Lung (tissue), 12 donors: ENCODE data around the gene LHPP. TPM values are rescaled to one million over a fixed set of nuclear protein-coding genes. Genes with fewer than 3 reads are reported as not detected.

Experiments used
- ATAC-seq: fragments of 200-7000 bp; cut with Tn5 transposase; one replicate; pipeline ENCODE4 v1.9.1; 2020; ENCODE audit warnings: moderate number of reproducible peaks; ENCODE audit not compliant: insufficient read depth, low FRiP score
- DNase-seq, 3 donors: peaks; one replicate each; pipeline ENCODE4 v3.0.0-alpha.2; 2013 to 2017
- H3K27ac ChIP-seq, 2 donors: one replicate each; pipeline ENCODE4 v1.5.1; 2013; ENCODE audit warnings: mild to moderate bottlenecking in 2 of 2, moderate library complexity in 2 of 2, control low read depth in 1 of 2, inconsistent platforms in 1 of 2, low read depth in 1 of 2, low read length in 1 of 2
- H3K27me3 ChIP-seq, 3 donors: one replicate each; pipeline ENCODE4 v1.5.1; 2013; ENCODE audit warnings: low read length in 2 of 3; ENCODE audit not compliant: control insufficient read depth in 3 of 3, insufficient read depth in 3 of 3
- H3K36me3 ChIP-seq, 4 donors: one replicate each; pipeline ENCODE4 v1.5.1; 2013; ENCODE audit warnings: low read length in 4 of 4, mild to moderate bottlenecking in 1 of 4, moderate library complexity in 1 of 4; ENCODE audit not compliant: control insufficient read depth in 4 of 4, insufficient read depth in 4 of 4
- H3K4me1 ChIP-seq, 5 donors: one replicate each; pipeline ENCODE4 v1.5.1; 2013; ENCODE audit warnings: low read length in 5 of 5, mild to moderate bottlenecking in 2 of 5, moderate library complexity in 1 of 5; ENCODE audit not compliant: control insufficient read depth in 5 of 5, insufficient read depth in 5 of 5
- H3K4me3 ChIP-seq: one replicate; pipeline ENCODE4 v1.5.1; 2013; ENCODE audit warnings: mild to moderate bottlenecking, control low read depth, moderate library complexity
- H3K9ac ChIP-seq, 2 donors: one replicate each; pipeline ENCODE4 v1.5.1; 2013; ENCODE audit warnings: low read length in 2 of 2, control low read depth in 1 of 2; ENCODE audit not compliant: insufficient read depth in 1 of 2
- H3K9me3 ChIP-seq, 4 donors: one replicate each; pipeline ENCODE4 v1.5.1; 2013; ENCODE audit warnings: low read length in 3 of 4, mild to moderate bottlenecking in 1 of 4, moderate library complexity in 1 of 4; ENCODE audit not compliant: control insufficient read depth in 4 of 4, insufficient read depth in 3 of 4
- CTCF ChIP-seq: IDR thresholded peaks from 2 replicates; pipeline ENCODE4 v1.5.1; 2012; ENCODE audit warnings: mild to moderate bottlenecking; ENCODE audit errors: control extremely low read depth, extremely low read depth
- WGBS, 2 donors: extraction: QIAGEN DNeasy Blood & Tissue Kit; methylation state at CpG; one replicate each; pipeline ENCODE4 v1.1.7; 2013; 5-methylcytosine and 5-hydroxymethylcytosine counted together
- polyA plus RNA-seq, 2 donors: library from polyadenylated mRNA; stranded (reverse); fragments of 200-250 nt; gene quantifications; one replicate each; pipeline ENCODE4 v1.2.1, GENCODE V29; 2013
- total RNA-seq, 2 donors: library from RNA; depleted of rRNA in 1 of 2; stranded (reverse); fragments of >200 nt in 1 of 2; gene quantifications; one replicate each; pipeline ENCODE4 v1.2.1, GENCODE V29; 2014 to 2021
- donor health status: control.
- donor health status: control.
- donor health status: Bipolar disorder and iron deficiency.
- donor health status: healthy.
- donor health status: DM: yes; HTN: yes; CAD: no.

Gene LHPP
- total and polyA plus RNA-seq, 4 donors, result 7.1 to 18.6 (median 14.8) TPM

- Histone ChIP-seq H3K36me3 (peaks cover 0 to 4% (median 0%) of the 10 kb centered on the region in 4 donors), H3K9ac (no peak overlapping the region), H3K27me3 (no peaks in the 10 kb centered on the region), H3K27ac (no peak overlapping the region), H3K4me1 (no peaks in the 10 kb centered on the region), H3K9me3 (no peaks in the 10 kb centered on the region), H3K4me3 (no peak overlapping the region)
- DNase-seq, result no peak
- no peak for TF ChIP-seq CTCF
- 83 to 86% methylated on average over 6 of the region's 6 CpGs for WGBS, 2 donors
- no peak for ATAC-seq
Measured at GRCh38 chr10:124481717-124482116, 20.1 kb downstream of the LHPP start.

- Histone ChIP-seq H3K27me3 (no peaks in the 10 kb centered on the region), H3K4me1 (no peaks in the 10 kb centered on the region), H3K4me3 (no peak overlapping the region), H3K36me3 (peaks cover 0 to 4% (median 0%) of the 10 kb centered on the region in 4 donors), H3K9ac (no peak overlapping the region), H3K27ac (no peak overlapping the region), H3K9me3 (peaks cover 0 to 5% (median 0%) of the 10 kb centered on the region in 4 donors)
- ATAC-seq, result no peak
- WGBS, 2 donors, result 83 to 87% methylated on average over 10 of the region's 10 CpGs
- no peak for TF ChIP-seq CTCF
- DNase-seq, result no peak
Measured at GRCh38 chr10:124482236-124482800, 20.7 kb downstream of the LHPP start.

DNA sequence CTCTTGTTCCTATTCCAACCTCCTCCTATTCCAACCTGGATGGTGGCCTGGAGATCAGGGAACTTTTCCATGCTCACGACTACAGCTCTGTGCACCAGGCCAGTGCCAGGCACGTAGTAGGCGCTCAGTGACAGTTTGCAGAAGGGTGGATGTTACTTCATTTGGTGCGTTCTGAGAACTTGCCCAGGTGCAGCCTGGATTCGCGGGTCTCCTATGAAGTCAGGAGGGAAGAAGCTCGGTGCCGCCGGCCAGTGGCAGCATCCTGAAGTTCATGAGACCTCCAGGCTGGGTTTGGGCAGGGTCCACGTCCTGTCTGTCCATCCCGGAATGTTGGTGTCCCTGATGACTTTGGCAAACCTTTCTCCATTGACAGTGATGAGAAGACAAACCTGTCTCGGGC, 21.3 kb downstream of the LHPP start:
- DNase-seq, result no peak
- ATAC-seq, result no peak
- WGBS, 2 donors, result 86 to 94% methylated on average over 12 of the region's 12 CpGs
- Histone ChIP-seq H3K27me3 (no peaks in the 10 kb centered on the region), H3K9me3 (peaks cover 0 to 5% (median 0%) of the 10 kb centered on the region in 4 donors), H3K9ac (no peak overlapping the region), H3K36me3 (peaks cover 0 to 4% (median 0%) of the 10 kb centered on the region in 4 donors), H3K4me1 (no peaks in the 10 kb centered on the region), H3K27ac (no peak overlapping the region), H3K4me3 (no peak overlapping the region)
- TF ChIP-seq CTCF, result no peak

DNA sequence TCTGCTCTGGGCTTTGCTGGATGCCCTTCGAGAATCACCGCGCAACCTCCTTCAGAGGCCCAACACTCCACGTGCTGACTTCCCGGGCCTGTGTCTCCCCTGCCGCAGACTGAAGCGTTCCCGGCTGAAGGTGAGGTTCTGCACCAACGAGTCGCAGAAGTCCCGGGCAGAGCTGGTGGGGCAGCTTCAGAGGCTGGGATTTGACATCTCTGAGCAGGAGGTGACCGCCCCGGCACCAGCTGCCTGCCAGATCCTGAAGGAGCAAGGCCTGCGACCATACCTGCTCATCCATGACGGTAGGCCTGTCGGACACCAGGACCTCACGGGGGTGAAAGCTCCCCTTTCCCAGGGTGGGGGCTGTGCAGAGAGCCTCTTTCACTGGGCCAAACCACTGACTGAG, 22.4 kb downstream of the LHPP start:
- H3K9me3 ChIP-seq, result peaks cover 0 to 5% (median 0%) of the 10 kb centered on the region in 4 donors
- no peak overlapping the region for H3K9ac ChIP-seq
- no peaks in the 10 kb centered on the region for H3K27me3 ChIP-seq
- WGBS, 2 donors, result 96 to 97% methylated on average over 17 of the region's 17 CpGs
- peaks cover 0 to 4% (median 0%) of the 10 kb centered on the region in 4 donors for H3K36me3 ChIP-seq
- no peaks in the 10 kb centered on the region for H3K4me1 ChIP-seq
- DNase-seq, result no peak
- no peak for ATAC-seq
- H3K4me3 ChIP-seq, result no peak overlapping the region
- no peak overlapping the region for H3K27ac ChIP-seq
- TF ChIP-seq CTCF, result no peak
